OCI-LY3 (cell line): ENCODE data around the gene SHC2.

Experiments used
- H2AFZ ChIP-seq: fragments of 200-600, 300-600 bp; shearing (Covaris generic); 2 replicates; pipeline ENCODE4 v1.6.0; 2014; ENCODE audit warnings: antibody characterized with exemption, low read depth, low read length
- H3K27ac ChIP-seq: fragments of 200-600, 300-600 bp; sonication (generic); 2 replicates; pipeline ENCODE4 v1.5.1; 2014; ENCODE audit warnings: mild to moderate bottlenecking, low read length, moderate library complexity, mixed read lengths
- H3K27me3 ChIP-seq: fragments of 200-600, 300-600 bp; sonication (generic); 2 replicates; pipeline ENCODE4 v1.6.1; 2014; ENCODE audit warnings: low read depth, low read length, mixed read lengths
- H3K36me3 ChIP-seq: fragments of 200-600, 300-600 bp; sonication (generic); replicated peaks from 2 replicates; pipeline ENCODE3; 2014; ENCODE audit warnings: low read depth, low read length, mixed read lengths
- H3K4me1 ChIP-seq: fragments of 300-600, 200-600 bp; sonication (generic); 2 replicates; pipeline ENCODE4 v1.6.1; 2014; ENCODE audit warnings: low read length, mixed read lengths
- H3K4me2 ChIP-seq: fragments of 200-600, 300-600 bp; sonication (generic); 2 replicates; pipeline ENCODE4 v1.6.1; 2014; ENCODE audit warnings: low read length, mixed read lengths
- H3K4me3 ChIP-seq: fragments of 300-600, 200-600 bp; sonication (generic); 2 replicates; pipeline ENCODE4 v1.5.1; 2014; ENCODE audit warnings: antibody characterized with exemption, mild to moderate bottlenecking, low read length, moderate library complexity
- H3K79me2 ChIP-seq: fragments of 300-600, 200-600 bp; shearing (Covaris generic); 2 replicates; pipeline ENCODE4 v1.6.1; 2014; ENCODE audit warnings: mild to moderate bottlenecking, low read length, mixed read lengths
- H3K9ac ChIP-seq: fragments of 300-600, 200-600 bp; shearing (Covaris generic); 2 replicates; pipeline ENCODE4 v1.6.0; 2014; ENCODE audit warnings: mild to moderate bottlenecking, low read length, moderate library complexity
- H3K9me3 ChIP-seq: fragments of 200-600, 300-600 bp; shearing (Covaris generic); 2 replicates; pipeline ENCODE4 v1.6.1; 2014; ENCODE audit warnings: low read length, mixed read lengths; ENCODE audit not compliant: insufficient read depth
- H4K20me1 ChIP-seq: fragments of 200-600, 300-600 bp; sonication (generic); 2 replicates; pipeline ENCODE4 v1.6.1; 2016; ENCODE audit warnings: low read length, mixed read lengths; ENCODE audit not compliant: insufficient read depth
- CTCF ChIP-seq: fragments of 200-600, 300-600 bp; sonication (generic); IDR thresholded peaks from 2 replicates; pipeline ENCODE4 v1.5.1; 2014; ENCODE audit warnings: antibody characterized with exemption, low read length, low read depth
- EZH2phosphoT487 ChIP-seq: fragments of 200-600 bp; shearing (Covaris generic); IDR thresholded peaks from 2 replicates; pipeline ENCODE4 v1.6.1; 2018; ENCODE audit warnings: antibody characterized with exemption, mixed run types, low read depth

SHC2 gene

GRCh38 chr19:447816-448560 is 12.8 kb downstream of the SHC2 start:
- H4K20me1 ChIP-seq = no peaks in the 10 kb centered on the region
- H3K36me3 ChIP-seq = no peaks in the 10 kb centered on the region
- no peaks in the 10 kb centered on the region for H3K27me3 ChIP-seq
- H3K27ac ChIP-seq = no peak overlapping the region
- H3K4me2 ChIP-seq = no peak overlapping the region
- H3K4me1 ChIP-seq = no peaks in the 10 kb centered on the region
- no peak overlapping the region for H2AFZ ChIP-seq
- no peaks in the 10 kb centered on the region for H3K79me2 ChIP-seq
- no peak overlapping the region for H3K4me3 ChIP-seq
- no peak overlapping the region for H3K9ac ChIP-seq
- no peak for TF ChIP-seq EZH2phosphoT487
- TF ChIP-seq CTCF = no peak
- peaks cover 9% of the 10 kb centered on the region for H3K9me3 ChIP-seq

GRCh38 chr19:447064-447426 is 13.8 kb downstream of the SHC2 start:
- Histone ChIP-seq H3K9me3 (peaks cover 9% of the 10 kb centered on the region), H2AFZ (no peak overlapping the region), H3K27ac (no peak overlapping the region), H4K20me1 (no peaks in the 10 kb centered on the region), H3K4me2 (no peak overlapping the region), H3K4me1 (no peaks in the 10 kb centered on the region), H3K4me3 (no peak overlapping the region), H3K36me3 (no peaks in the 10 kb centered on the region), H3K79me2 (no peaks in the 10 kb centered on the region), H3K27me3 (no peaks in the 10 kb centered on the region), H3K9ac (no peak overlapping the region)
- TF ChIP-seq CTCF (no peak), EZH2phosphoT487 (no peak)

- no peaks in the 10 kb centered on the region for H4K20me1 ChIP-seq
- no peak for TF ChIP-seq CTCF
- no peak for TF ChIP-seq EZH2phosphoT487
- no peak overlapping the region for H3K27ac ChIP-seq
- H3K9ac ChIP-seq = no peak overlapping the region
- H3K79me2 ChIP-seq = no peaks in the 10 kb centered on the region
- no peaks in the 10 kb centered on the region for H3K36me3 ChIP-seq
- H3K27me3 ChIP-seq = no peaks in the 10 kb centered on the region
- H3K4me1 ChIP-seq = no peaks in the 10 kb centered on the region
- H3K4me2 ChIP-seq = no peak overlapping the region
- 0 out of 2 replicates have a peak, but pooled peaks cover 4% of the 10 kb centered on the region for H3K9me3 ChIP-seq
- H3K4me3 ChIP-seq = no peak overlapping the region
- H2AFZ ChIP-seq = no peak overlapping the region
These were observed 16.1 kb downstream of the SHC2 start for GRCh38 chr19:444677-445210.

- H3K36me3 ChIP-seq = no peaks in the 10 kb centered on the region
- TF ChIP-seq EZH2phosphoT487 (no peak), CTCF (no peak)
These were observed 17.8 kb downstream of the SHC2 start for GRCh38 chr19:443005-443404.

More at GRCh38 chr19:443005-443404, 17.8 kb downstream of the SHC2 start:
- H3K79me2 ChIP-seq = no peaks in the 10 kb centered on the region
- no peaks in the 10 kb centered on the region for H3K27me3 ChIP-seq
- no peak overlapping the region for H3K4me3 ChIP-seq
- H2AFZ ChIP-seq = no peak overlapping the region
- no peak overlapping the region for H3K9ac ChIP-seq
- no peaks in the 10 kb centered on the region for H3K4me1 ChIP-seq
- H4K20me1 ChIP-seq = no peaks in the 10 kb centered on the region
- no peak overlapping the region for H3K4me2 ChIP-seq
- H3K27ac ChIP-seq = no peak overlapping the region
- 0 out of 2 replicates have a peak, but pooled peaks cover 4% of the 10 kb centered on the region for H3K9me3 ChIP-seq
